ENCODE results near the gene FAM78B.

Gene FAM78B

DNA sequence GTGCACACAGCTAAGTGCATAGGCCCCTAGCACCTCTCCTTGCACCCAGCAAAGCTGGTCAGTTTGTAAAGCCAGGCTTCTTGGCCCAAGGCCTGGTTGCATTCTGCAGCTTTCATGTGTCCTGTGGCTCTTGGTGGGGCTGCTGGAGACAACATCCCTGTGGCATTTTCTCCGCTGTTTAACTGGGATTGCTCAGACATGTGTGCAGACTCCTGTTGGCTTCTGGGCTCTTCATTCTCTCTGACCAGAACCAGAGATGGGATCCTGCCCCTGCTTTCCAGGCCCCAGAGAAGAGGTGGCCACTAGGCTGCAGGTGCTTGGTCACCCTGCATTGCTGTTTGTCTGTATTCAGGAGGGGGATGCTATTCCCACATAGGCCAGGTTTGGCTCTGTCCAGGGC, 50.8 kb downstream of the FAM78B start:
- no peak for DNase-seq

DNA sequence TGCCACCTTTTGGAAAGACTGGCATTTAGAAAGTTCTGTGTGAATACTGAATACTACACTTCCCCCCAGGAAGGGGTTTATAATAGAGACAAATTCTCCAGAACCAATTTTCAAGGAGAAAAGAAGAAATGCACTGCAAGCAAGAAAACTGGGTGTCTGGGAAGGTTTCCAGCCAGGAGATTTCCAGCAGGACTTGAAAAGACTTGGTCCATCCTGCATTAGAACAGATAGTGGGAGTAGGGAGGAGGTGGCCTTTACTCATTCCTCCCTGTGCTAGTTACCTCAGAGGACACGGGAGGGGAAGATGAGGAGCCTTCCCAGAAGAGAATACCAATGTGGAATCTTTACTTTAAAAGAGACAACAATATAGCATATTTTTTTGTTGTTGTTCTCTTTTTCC, 52.4 kb downstream of the FAM78B start:
- no peak for DNase-seq

DNA sequence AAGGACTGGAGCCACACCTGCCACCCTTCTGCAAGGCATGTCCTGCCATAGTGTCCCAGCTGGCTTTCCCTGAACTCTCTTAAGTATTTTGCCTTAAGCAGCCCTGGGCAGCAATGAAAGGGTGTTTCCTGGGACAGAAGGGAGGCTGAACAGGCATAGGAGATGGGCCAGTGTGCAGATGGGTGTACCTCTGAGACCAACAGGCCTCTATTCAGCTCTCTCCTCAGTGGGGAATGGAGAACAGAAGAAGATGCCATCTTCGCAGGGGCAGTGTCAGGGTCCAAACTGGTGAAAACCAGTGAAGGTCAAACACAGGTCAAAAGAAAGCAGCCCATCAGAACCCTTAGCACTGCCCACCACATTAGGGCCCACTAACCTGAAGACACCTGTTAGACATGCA, 53.2 kb downstream of the FAM78B start:
- no peak for DNase-seq

DNA sequence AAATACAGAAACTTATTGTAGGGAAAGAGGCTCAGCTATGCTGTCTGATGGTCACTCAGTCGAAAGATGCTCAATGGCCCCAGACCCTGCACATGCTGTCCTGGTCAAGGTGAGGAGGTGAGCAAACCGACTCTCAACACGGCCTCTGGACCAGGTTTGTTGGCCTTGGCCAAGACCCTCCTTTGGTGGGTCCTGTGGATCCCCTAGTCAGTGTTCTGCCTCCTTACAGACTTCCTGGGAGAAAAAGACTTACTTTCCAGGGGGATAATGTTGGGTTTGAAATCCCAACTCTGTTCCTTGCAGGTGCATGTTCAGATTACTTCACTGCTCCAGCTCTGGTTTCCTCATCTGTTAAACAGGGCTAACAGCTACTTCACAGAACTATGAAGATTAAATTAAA, 53.8 kb downstream of the FAM78B start:
- DNase-seq: no peak

DNA sequence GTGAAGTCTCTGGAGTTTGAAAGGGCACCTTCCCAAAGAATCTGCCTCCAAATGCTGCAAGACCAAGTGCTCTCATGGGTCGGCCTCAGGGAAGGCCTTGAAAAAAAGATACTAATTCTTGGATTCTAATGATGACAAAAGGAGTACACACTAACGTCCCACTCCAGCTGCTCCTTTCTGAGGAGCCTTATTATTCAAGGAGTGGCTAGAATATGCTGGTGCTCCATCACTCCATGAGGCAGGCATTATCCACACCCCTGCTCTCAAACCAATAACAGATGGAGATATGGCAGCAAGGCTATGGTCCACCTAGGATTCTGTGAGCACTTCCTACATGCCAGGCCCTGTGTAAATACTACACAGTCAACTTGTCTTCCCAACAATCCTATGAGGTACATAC, 54.4 kb downstream of the FAM78B start:
- no peak for DNase-seq

DNA sequence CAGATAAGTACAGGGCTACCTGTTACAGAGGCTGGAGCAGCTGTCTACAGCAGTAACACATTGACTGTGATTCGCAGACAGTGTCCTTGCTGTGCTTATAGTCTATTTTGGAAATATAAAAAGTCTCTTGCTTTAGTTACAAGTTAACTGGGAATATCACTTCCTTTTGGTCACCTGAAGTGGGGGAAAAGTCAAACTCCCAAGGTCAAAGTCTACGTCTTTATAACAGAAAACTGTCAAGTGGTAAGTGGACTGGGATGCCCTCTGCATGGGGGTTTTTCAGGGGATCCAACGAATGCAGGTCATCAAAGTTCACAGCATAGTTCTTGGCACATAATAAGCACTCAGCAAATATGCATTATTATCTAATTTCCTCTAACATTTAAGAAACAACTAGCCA, 55.4 kb downstream of the FAM78B start:
- no peak for DNase-seq

DNA sequence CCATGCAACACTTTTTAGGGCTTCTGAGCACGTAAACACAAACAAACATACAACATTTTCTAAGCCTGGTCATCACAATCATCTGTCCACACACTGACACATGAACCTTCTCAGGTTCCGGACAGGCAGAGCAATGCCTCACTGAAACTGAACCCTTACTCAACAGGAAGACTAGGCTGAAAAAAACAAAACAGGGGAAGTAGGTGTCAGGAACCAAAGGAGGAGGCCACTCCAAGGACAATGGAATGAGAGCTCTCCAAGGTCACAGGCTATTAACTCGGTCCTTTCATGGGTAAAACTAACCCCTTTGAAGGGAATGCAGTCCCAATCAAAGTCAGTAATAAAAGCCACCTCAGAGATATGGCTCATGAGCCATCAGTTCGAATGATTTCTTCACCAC, 76.6 kb downstream of the FAM78B start:
- DNase-seq: no peak

DNA sequence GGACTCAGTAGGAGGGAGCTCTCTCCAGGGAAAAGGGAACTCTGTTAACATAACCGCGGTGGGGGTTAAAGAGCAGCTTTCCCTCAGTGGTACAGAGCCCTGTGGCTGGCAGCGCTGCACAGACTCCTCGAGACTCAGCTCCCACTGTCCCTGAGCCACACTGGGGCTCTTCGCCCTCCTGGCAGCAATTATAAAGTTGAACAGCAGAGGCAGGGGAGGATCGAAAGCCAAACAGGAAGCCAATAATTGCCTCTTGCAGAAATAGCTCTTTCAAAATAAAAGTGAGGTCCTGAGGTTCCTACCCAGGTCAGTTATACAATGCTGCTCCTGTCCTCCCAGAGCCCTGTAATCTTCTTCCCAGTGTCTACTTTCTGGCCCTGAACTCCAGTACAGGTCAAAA, 77.0 kb downstream of the FAM78B start:
- peak; percentile 8 for DNase-seq

DNA sequence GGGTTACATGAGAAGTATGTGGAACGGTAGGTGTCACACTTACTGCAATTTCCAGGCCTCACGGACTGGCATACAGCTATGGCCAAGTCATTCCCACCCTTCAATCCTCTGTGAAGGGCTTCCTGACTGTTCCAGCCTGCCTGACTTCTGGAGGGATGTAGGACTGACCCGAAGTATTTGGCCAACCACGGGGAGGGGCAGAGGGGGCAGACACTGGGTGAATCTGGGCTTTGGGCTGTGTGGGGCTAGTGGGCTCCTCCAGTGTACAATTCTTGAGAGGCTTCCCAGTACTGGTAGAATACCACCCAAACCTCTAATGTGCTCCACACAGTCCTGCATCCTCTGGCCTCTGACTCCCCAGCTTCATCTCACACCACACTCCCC, 78.2 kb downstream of the FAM78B start:
- DNase-seq: no peak

DNA sequence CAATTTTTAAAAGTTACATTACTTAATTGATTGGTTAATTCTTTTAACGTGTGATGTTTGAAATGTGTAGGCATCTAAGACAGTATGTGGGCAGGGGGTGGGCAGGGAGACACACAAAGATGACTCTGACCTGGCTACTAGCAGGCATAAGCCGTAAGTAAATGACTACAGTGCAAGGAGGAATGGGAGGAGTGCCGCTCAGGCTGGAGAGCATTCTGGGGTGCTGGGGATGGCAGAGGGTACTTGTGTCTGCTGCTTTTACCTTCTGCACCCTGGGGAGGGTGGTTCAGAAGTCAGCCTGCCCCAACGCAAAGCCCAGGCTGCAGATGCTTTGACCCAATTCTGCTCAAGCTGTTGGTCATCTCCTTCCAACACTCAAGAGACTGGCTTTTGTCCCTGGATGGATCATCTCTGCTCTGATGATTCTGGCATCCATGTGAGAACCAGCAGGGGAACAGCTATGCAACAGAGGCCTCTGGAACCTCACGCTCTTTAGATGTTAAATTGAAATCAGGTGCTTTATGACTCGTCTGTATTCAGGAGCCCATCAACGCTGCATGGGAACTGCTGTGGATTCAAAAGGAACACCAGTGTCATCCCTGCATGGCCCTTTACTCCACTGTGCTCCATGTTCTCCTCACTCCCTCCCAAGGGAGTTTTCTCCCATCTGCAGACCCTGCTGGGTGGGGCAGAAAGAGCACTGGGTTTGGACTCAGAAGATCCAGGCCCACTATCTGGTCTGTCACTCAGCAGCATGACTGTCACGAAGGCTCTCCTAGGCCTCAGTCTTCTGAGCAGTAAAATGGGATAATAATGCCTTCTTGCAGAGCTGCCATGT, 78.8 kb downstream of the FAM78B start:
- DNase-seq: no peak

DNA sequence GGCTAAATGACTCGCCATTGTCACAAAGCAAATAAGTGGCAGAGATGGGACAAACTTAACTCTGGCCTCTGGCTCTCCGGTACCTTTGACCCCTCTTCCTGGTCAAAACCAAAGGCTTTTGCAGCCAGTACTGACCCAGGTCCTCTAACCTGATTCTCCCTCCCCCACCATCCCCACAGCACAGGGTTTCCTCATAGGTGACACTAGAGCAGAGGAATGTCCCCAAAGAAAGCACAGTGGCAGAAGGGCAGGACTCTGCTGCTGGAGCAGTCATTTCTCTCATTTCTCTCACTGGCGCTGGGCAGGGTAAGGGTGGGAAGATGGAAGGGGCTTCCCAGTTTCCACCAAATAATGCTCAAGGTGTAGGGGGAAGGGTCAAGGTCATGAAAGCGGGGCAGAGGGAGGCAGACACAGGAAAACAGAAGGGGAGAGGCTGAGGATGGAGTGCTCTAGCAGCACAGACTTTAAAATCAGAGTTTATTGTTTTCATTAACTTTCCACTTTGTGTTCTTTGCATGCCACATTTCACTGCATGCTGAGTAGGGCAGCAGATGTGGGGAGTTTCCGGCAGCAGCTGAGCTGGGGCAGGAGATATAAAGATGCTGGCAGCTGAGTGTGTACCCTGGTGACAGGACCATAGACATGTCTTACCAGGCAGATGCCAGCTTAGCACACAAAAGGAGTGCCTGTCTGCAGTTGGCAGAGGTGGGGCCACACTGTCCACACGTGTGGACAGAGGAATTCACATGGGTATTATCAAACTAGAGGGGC, 80.5 kb downstream of the FAM78B start:
- no peak for DNase-seq

DNA sequence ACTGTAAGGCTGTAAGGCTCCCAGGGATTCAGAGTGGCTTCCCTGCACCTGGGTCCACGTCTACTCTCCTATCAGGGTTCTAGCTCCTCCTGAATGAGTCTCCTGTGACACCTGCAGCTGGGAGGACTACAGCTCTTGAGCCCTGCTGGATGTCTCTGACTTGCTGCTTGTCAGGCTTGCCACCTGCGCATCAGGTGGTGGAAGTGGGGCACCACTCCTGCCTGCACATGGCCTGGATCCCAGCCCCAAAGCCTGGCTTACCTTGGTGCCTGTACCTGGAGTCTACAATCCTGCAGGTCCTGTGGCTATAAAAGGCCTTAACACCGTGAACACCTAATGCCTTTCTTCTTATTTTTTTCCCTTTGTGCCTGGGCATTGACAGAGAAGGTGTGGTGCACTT, 82.2 kb downstream of the FAM78B start:
- no peak for DNase-seq

DNA sequence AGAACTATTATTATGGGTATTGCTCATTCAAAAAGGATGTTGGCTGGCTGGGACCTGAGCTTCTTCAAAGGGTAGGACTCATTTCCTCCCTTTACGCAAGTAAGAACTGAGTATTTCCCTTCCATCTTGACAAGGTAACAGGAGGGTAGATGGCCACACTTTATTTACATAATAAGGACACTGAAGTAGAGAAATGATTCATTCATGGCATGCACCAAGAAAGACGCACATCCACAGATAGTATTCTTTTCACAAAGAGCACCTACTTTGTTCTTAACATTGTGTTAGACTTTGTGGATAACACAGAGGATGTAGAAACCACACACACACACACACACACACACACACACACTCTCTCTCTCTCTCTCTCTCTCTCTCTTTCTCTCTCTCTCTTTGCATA, 82.9 kb downstream of the FAM78B start:
- no peak for DNase-seq

DNA sequence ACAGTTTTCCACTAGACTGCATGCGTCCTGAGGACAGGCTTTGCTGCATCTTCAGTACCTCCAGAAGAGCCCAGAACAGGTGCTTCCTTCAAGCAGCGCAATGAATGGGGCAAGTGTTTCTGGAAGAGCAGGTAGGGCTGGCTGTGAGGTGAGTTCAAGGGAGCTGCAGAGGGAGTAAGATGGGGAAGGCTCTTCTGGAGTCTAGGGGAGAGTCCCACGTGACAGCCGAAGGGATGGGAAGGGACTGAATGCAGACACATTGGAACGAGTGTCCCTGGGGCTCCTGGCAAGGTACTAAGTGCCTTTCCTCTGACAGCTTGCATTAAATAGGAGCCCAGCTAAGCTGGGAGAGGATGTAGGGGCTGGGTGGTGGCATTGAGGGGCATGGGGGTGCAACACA, 84.2 kb downstream of the FAM78B start:
- no peak for DNase-seq

DNA sequence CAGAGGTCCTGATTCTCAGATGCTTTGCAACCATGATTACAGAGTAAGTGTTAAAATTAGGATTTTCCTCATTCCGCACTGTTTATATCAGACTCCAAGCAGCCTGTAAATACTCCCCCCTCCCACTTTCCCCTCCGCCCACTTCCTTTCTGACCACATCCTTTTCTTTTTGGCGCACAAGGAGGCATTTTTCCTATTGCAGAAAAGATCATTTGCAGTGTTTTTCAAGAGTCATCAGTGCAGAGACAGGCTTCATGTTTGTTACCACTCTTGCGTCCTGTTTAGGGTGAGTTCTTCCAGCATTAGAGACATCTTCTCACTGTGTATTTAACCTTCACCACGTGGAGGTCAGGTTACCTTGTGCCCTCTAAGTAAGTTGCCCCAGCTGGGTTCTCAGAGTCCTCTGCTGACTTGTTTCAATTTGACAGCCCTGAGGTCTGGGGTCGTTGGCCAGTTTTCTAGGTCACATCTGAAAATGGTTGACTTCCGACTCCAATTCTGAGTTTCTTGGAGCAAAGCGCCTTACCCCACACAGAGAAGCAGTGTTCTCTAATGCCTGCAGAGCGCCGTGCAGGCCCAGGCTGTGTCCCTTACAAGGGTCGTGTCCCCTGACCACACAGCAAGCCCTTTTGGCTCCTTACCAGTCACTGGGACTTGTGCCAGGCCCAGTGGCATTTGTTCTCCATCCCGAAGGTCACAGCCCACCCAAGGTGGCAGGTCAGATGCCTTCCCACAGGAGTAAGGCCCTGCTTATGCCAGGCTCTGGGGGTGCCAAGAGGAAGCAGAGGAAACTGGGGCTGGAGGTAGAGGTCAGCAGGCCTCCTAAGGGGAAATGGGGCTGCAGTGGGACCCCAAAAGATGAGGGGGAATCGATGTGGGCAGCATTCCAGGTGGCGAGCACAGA, 85.6 kb downstream of the FAM78B start:
- DNase-seq: peak; percentile 58

DNA sequence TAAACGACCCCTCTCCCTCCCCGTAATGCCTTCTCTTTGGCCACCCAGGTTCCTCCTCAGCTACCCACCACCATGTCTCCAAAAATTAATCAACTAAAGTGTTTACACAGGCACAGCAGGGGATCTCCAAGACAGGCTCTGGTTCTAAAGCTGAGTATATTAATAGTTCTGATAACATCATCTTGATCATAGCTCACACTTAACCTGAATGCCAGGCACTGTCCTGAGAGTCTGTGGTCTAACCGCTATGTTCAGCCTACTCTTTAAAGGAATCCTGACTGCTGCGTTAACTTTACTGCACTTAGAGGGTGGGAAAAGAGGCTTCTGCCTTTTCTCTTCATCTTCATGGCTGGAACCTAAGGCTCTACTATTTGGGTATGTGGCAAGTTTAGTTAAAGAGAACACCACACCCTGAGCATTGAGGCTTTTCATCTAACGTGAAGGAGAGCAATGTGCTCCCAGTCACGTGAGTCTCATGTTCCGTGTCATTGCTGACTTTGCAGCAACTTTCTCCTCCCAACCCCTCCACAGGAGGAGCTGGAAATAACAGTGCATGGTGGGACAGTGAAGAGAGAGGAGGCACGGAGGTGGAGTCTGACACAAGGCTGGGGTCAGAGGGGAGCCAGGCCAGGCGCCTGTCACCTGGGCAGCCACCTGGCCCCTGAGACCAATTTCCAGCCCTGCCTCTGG, 86.4 kb downstream of the FAM78B start:
- DNase-seq: peak; percentile 33

DNA sequence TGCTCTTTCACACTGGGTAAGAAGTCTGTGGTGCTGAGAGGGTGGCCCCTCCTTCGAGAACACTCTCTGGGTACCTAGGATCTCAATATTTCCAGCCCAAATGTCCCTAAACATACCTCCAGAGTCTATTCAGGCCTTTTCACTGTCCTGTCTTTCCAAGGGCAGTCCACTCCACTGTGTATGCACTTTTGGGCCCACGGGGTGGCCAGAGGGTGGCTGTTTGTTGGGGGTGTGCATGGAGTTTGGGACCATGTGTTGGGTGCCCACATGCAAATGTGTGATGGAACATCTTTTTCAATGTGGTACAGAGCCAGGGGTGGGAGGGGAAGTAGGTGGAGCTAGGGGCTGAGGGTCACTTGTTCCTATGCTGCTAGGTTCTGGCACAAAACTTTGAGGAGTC, 87.5 kb downstream of the FAM78B start:
- no peak for DNase-seq

DNA sequence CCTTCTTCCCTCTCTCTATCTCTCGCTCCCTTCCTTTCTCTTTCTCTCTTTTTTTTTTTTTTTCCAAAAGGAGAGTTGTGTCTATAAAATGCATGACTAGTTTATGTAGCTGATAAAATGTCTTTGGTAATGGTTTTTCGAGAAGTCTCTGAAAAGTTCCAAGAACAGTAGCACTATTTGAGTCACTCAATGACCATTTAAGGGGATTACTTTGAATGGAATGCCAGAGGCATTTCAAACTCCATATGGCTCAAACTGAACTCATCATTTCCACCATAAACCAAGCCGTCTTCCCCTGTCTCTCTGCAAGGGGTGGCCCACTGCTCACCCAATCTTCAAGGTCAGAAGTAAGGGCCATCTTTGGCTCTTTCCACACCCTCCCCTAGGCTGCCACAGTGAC, 93.3 kb downstream of the FAM78B start:
- no peak for DNase-seq

DNA sequence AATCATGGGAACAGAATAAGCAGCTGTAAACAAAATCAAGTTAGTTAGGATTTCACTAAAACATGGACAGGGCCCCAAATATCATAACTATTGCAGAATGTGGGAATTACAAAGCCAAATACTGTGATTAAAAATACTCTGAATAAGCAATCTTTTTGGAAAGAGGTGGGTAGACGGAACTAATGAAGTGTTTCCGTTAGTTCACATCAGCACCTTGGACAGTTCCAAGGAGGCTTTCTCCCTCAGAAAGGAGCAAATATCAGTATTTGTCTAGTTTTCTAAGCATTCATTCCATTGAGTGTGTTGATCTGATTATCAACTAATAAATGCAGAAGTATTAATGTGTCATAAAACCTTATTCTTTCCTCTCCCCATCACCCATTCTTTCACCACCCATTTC, 97.4 kb downstream of the FAM78B start:
- DNase-seq: peak; percentile 49

DNA sequence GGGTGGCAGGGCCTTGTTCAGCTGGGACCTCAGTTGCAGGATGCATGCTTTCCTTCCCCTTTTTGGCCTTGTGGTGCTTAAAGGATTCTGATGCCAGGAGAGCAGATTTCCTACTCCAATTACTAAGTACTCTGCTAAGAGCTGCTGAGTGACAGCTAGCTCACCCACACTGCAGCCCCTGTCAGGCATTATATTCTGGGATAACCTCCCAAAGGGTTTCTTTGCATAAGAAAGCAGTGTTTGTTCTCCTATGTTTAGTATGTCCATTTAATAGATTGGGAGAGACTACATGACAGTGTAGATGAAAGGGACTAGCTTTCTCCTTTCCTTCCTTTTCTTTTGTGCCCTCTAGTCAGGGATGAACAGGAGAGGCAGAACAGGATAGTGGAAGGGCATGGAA, 100.7 kb downstream of the FAM78B start:
- DNase-seq: no peak

DNA sequence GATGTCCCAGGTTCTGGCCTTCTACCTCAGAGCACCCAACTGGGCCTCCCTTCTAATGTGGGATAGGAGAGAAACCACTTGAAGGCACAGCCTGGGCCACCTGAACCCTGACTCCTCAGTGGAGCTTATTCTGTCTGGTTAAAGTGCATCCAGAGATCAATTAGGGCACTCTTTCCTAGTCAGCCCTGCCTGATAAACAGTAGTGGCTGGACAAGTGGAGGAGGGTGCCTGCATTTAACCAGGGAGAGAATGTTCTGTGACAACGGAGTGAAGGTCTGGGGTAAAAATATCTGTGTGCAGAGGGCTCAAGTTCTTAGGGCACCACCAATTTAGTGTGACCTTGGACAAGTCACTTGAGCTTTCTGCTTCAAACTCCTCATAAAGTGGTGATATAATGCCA, 101.8 kb downstream of the FAM78B start:
- DNase-seq: no peak

DNA sequence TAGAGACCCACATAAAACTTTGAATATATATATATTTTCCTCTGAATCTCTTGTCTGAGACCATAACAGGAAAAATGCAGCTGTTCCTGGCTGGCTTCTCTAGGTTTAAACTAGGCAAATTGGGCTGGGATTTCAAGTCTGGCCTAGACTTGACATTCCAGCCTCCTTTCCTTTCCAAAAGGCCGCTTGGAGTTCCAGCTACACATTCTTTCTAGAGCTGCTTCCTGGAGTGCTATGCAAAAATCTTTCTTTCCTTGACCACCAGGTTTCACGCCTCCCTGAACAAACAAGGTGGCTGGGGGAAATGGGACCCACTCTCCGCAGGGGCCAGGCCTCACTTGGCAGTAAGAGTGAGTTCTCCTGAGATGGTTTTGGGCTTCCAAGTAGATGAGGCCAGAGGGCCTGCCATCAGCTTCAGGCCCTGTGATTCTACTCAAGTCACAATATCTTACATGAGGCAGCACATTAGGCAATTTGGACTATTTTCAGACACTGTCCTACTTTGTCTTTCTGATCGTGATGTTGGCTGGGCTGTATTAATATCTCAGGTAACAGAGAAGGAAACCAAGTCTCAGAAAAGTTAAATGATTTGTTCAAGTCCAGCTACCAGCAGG, 102.4 kb downstream of the FAM78B start:
- no peak for DNase-seq

Data from hematopoietic multipotent progenitor cell treated with erythropoietin and hydrocortisone succinate and interleukin-3 and kit ligand, for 4 days (in vitro differentiated cells).